ENCODE results near the gene LRRC75A.
"Not testable (repeated sequence)": the region's sequence is repeated elsewhere in the genome, so short reads cannot be mapped to it uniquely, and the experiment has no call there.

Gene LRRC75A

DNA sequence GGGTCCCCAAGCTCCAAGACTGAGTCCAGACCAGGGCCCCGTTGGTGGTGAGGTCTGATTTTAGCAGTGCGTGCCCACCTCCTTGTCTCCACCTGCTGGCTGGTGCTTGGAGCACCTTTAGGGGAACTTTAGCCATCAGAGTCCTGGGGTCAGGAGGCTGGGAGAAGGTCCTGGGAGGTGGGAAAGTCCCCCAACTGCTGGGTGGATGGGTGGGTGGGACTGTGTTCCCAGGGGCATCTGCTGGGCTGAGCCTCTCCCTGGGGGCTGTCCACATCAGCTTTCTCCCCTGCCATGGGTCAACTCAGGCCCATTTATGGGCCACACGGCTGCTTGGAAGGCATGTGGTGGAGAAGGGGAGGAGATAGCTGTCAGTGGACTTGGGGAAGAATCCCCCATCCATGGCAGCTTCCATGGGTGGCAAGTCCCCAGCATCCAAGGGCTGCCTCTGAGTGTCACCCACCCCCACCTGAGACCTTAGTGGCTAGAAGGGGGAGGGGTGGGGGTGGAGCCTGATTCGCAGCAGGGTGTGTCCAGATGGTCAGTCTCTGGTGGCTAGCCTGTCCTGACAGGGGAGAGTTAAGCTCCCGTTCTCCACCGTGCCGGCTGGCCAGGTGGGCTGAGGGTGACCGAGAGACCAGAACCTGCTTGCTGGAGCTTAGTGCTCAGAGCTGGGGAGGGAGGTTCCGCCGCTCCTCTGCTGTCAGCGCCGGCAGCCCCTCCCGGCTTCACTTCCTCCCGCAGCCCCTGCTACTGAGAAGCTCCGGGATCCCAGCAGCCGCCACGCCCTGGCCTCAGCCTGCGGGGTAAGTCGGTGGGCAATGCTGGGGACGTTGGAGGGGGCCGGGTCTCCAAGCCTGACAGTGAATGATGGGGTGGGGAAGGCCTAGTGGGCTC is 76.7 kb downstream of the LRRC75A start, which contains the start of gene TRPV2:
Gene TRPV2, plus strand, starts transcription at position 541 of the 894 bp plus-strand sequence. CDS start 2,098 bp downstream, outside the sequence.
- peak within 1 kb of the TSS; percentile 80 for H3K4me3 ChIP-seq (ENCODE audit: low read depth, low read length)
- peak; percentile 74 for DNase-seq (ENCODE audit: low read depth)
- no peak for TF ChIP-seq POLR2A (IDR thresholded peaks at IDR 0.05; ENCODE audit: extremely low read depth, insufficient read length)
- peak; percentile 14; the same call in 1 of the 2 replicates for TF ChIP-seq MYC (IDR thresholded peaks at IDR 0.05; ENCODE audit: low read depth, low read length)
- TF ChIP-seq, protein P1, sequence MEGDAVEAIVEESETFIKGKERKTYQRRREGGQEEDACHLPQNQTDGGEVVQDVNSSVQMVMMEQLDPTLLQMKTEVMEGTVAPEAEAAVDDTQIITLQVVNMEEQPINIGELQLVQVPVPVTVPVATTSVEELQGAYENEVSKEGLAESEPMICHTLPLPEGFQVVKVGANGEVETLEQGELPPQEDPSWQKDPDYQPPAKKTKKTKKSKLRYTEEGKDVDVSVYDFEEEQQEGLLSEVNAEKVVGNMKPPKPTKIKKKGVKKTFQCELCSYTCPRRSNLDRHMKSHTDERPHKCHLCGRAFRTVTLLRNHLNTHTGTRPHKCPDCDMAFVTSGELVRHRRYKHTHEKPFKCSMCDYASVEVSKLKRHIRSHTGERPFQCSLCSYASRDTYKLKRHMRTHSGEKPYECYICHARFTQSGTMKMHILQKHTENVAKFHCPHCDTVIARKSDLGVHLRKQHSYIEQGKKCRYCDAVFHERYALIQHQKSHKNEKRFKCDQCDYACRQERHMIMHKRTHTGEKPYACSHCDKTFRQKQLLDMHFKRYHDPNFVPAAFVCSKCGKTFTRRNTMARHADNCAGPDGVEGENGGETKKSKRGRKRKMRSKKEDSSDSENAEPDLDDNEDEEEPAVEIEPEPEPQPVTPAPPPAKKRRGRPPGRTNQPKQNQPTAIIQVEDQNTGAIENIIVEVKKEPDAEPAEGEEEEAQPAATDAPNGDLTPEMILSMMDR (IDR thresholded peaks at IDR 0.05; ENCODE audit: low read depth, low read length) = peak; percentile 66

GRCh38 chr17:16407911-16408588 is 83.9 kb downstream of the LRRC75A start:
- TF ChIP-seq POLR2A (IDR thresholded peaks at IDR 0.05; ENCODE audit: extremely low read depth, insufficient read length) = no peak
- no peak for TF ChIP-seq MAX (IDR thresholded peaks at IDR 0.05; ENCODE audit: low read depth, low read length)
- TF ChIP-seq MYC (IDR thresholded peaks at IDR 0.05; ENCODE audit: low read depth, low read length) = no peak
- TF ChIP-seq, protein P1 (IDR thresholded peaks at IDR 0.05; ENCODE audit: low read depth, low read length) = no peak
- H3K4me3 ChIP-seq (ENCODE audit: low read depth, low read length) = no peak overlapping the region
- no peak for DNase-seq (ENCODE audit: low read depth)

GRCh38 chr17:16406742-16407674 is 85.0 kb downstream of the LRRC75A start:
- no peak overlapping the region for H3K4me3 ChIP-seq (ENCODE audit: low read depth, low read length)
- TF ChIP-seq POLR2A (IDR thresholded peaks at IDR 0.05; ENCODE audit: extremely low read depth, insufficient read length) = no peak
- DNase-seq (ENCODE audit: low read depth) = no peak

- not testable (repeated sequence) for H3K4me3 ChIP-seq (ENCODE audit: low read depth, low read length); DNase-seq (ENCODE audit: low read depth)
Observed at GRCh38 chr17:16403847-16404246, 88.1 kb downstream of the LRRC75A start.

DNA sequence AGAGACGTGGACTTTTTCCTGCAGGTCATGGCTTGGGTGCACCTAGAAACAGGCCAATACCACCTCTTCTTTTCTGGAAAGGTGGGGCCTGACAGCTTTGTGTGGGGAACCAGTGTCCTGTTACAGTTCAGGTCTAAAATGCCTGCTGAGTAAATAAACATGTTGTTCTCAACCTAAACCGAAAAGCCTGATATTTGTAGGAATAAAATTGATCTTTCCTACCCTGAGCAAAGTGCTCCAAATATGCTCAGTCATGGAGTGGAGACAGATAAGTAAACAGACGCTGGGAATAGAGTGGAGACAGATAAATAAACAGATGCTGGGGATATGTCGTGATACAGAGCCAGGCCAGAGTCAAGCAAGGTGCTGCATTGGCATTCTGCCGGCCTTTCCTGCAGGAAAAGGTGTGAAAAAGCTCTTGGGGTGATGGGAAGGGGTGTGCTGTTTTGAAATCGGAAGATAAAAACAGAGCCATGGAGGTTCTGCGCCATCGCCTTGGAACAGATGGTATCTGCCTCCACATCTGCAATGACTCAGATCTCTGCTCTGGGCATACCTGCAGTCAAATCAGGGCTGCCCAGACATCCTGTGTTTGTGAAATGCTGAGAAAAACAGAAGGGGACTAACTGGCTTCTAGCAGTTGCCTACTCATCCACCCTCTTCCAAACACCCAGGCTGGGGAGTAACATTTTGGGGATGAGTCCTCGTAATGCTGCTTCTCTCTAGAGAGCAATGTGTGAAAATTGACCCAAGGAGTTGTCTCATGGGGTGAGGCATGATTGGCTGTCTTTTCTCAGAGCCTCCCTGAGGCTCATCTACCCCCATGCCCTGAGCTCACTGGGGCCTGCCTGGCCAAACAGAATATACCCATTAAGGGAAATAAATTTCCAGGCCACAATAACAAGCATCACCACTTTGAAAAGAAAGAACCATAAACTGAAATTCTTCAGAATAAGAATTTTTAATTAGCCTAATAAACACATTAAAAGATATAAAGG is 93.4 kb downstream of the LRRC75A start:
- no peak for TF ChIP-seq MYC (IDR thresholded peaks at IDR 0.05; ENCODE audit: low read depth, low read length)
- no peak for TF ChIP-seq POLR2A (IDR thresholded peaks at IDR 0.05; ENCODE audit: extremely low read depth, insufficient read length)
- TF ChIP-seq MAX (IDR thresholded peaks at IDR 0.05; ENCODE audit: low read depth, low read length) = no peak
- TF ChIP-seq, protein P1 (IDR thresholded peaks at IDR 0.05; ENCODE audit: low read depth, low read length) = no peak
- no peak for DNase-seq (ENCODE audit: low read depth)
- no peak overlapping the region for H3K4me3 ChIP-seq (ENCODE audit: low read depth, low read length)

- not testable (repeated sequence) for DNase-seq (ENCODE audit: low read depth)
Observed at GRCh38 chr17:16396693-16397092, 95.3 kb downstream of the LRRC75A start.

DNA sequence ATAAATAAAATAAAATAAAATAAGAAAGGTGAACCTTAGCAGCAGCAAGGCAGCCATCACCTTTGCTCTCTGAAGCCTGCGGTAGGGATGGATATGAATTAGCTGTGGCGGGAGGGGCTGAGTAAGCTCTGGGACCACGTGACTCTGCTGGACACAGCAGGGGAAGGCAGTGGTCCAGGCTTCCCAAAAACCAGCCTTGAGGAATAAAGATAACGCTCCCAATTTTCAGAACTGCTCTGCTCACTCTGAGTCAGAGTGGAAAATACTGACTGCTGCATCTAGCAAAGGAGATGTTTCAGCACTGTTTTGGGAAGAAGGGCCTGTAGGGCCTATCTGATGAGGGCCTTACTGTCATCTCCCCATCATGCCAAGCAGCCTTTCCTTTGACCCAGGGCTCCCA is 96.1 kb downstream of the LRRC75A start:
- H3K4me3 ChIP-seq (ENCODE audit: low read depth, low read length); DNase-seq (ENCODE audit: low read depth): not testable (repeated sequence)

More at GRCh38 chr17:16396693-16397092, 95.3 kb downstream of the LRRC75A start:
- H3K4me3 ChIP-seq (ENCODE audit: low read depth, low read length) = not testable (repeated sequence)

DNA sequence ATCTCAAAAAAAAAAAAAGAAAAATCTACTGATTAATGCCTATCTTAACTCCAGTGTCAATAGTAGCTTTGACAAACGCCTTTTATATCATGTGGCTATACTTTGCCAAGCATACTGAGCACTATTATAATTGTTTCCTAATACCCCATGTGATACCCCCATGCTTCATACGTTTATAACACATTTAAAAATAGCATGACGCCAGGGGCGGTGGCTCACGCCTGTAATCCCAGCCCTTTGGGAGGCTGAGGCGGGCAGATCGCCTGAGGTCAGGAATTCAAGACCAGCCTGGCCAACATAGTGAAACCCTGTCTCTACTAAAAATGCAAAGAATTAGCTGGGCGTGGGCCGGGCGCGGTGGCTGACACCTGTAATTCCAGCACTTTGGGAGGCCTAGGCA is 99.5 kb downstream of the LRRC75A start:
- DNase-seq (ENCODE audit: low read depth); H3K4me3 ChIP-seq (ENCODE audit: low read depth, low read length): not testable (repeated sequence)
